Rectal smooth muscle tissue (tissue), 1 donor: Measurements from ENCODE around the gene LTO1.

Experiments
- H3K27ac ChIP-seq: one replicate; pipeline ENCODE4 v1.7.0; 2013; ENCODE audit warnings: low read depth, low read length, inconsistent platforms
- H3K27me3 ChIP-seq: one replicate; pipeline ENCODE4 v1.7.0; 2013; ENCODE audit warnings: low read length; ENCODE audit not compliant: control insufficient read depth, insufficient read depth
- H3K36me3 ChIP-seq: one replicate; pipeline ENCODE4 v1.7.0; 2013; ENCODE audit warnings: low read length; ENCODE audit not compliant: control insufficient read depth, insufficient read depth
- H3K4me1 ChIP-seq: one replicate; pipeline ENCODE4 v1.7.0; 2013; ENCODE audit warnings: low read length; ENCODE audit not compliant: control insufficient read depth, insufficient read depth
- H3K4me3 ChIP-seq: one replicate; pipeline ENCODE4 v1.7.0; 2013; ENCODE audit warnings: low read length
- H3K9ac ChIP-seq: one replicate; pipeline ENCODE4 v1.7.0; 2013; ENCODE audit warnings: low read length

LTO1 gene

DNA sequence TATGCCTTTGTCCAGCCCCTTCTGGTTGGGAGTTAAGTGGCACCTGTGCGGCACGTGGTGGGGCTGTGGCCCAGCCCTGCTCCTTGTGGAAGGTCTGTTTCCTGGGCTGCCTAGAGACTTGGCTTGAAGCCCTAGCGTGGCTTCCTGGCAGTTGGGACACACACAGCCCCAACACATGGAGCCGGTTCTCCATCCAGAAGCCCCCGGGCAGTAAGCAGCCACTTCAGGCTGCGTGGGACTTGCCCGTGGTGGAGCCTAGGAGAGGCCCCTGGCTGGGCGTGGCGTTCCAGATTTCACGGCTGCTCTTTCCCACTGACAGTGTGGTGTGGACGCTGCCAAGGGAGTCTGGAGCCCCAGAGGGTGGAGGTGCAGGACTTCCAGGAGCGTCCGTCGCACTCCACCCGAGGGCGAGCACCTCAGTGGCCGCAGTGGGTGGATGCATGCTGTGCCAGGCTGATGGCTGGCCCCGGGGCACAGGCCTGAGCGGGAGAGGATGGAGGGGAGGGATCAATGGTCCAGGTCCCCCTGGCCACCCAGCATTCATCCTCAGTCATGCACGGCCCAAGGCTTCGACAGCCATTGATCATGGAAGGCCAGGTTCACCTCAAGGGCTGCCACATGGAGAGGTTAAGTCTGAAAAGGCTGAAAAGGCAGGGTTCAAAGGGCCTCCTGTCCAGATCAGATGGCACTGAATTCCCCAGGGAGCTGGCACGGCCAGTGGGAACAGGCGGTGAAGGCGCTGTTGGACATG is 24.9 kb downstream of the LTO1 start:
- H3K36me3 ChIP-seq = peaks cover 4% of the 10 kb centered on the region

DNA sequence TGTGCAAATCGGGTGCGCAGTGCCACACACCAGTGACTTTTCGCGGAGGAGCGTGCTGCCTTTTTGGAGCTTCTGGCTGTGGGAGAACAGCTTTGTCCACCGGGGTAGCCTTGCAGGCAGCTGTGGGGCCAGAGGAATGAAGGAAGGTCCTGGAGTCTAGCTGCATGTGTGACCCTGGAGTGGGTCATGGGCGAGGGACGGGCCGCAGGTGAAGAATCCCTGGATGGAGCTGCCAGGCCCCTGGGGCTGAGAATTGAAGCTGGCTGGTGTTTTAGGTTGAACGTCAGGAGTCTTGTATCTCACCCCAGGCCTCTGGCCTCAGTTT is 25.6 kb downstream of the LTO1 start:
- H3K4me1 ChIP-seq = peaks cover 5% of the 10 kb centered on the region
- no peaks in the 10 kb centered on the region for H3K27me3 ChIP-seq
- no peak overlapping the region for H3K27ac ChIP-seq
- H3K9ac ChIP-seq = no peak overlapping the region
- peaks cover 4% of the 10 kb centered on the region for H3K36me3 ChIP-seq
- no peak overlapping the region for H3K4me3 ChIP-seq

More for the DNA sequence above, 24.9 kb downstream of the LTO1 start:
- no peaks in the 10 kb centered on the region for H3K4me1 ChIP-seq
- H3K27ac ChIP-seq = no peak overlapping the region
- no peak overlapping the region for H3K4me3 ChIP-seq
- H3K9ac ChIP-seq = no peak overlapping the region
- no peaks in the 10 kb centered on the region for H3K27me3 ChIP-seq

DNA sequence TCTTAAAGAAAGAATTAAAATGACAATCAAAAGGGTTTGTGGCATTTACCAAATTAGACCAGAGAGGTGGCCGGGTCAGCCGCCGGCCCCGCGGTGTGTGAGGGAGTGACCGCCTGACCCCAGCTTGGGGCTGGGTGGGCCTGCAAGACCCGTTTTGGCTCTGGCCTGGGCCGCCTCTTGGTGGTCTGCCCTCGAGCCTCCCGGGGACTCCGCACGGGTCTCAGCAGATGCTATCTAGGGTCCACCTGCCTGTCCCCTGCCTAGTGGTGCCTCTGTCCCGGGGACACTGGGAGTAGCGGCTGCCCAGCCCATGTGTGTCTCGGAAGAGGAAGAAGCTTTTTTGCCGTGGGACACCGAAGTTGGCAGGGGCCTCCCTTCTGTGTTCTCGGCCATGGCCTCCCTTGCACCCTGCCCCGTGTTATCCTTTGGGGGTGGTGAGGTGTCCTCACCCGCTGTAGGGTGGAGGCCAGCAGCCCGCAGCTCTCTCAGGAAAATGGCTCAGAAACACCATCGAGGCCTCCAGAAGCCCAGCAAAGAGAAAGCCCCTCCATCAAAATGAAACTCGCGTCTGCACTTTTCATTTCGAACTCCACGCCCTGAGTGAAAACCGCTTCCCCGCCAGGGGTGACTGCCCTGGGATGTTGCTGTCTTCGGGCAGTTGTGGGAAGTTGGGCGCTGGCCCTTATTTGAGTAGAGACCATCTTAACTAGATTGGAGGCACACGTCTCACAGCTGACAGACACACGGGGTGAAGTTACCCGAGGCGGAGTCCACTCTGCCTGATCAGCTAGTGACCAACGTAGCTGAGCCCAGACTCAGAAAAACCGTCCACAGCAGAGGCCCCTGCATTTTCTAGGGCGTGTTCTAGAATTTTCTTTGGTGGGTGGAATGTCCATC is 26.2 kb downstream of the LTO1 start:
- Histone ChIP-seq H3K9ac (no peak overlapping the region), H3K27ac (no peak overlapping the region), H3K36me3 (peaks cover 4% of the 10 kb centered on the region)

GRCh38 chr11:69647761-69648497 is 27.2 kb downstream of the LTO1 start:
- Histone ChIP-seq H3K36me3 (peaks cover 4% of the 10 kb centered on the region), H3K27ac (no peak overlapping the region), H3K4me3 (no peak overlapping the region), H3K27me3 (no peaks in the 10 kb centered on the region), H3K9ac (no peak overlapping the region), H3K4me1 (peaks cover 15% of the 10 kb centered on the region)

More for the DNA sequence above, 26.2 kb downstream of the LTO1 start:
- no peak overlapping the region for H3K4me3 ChIP-seq
- H3K4me1 ChIP-seq = peaks cover 11% of the 10 kb centered on the region
- no peaks in the 10 kb centered on the region for H3K27me3 ChIP-seq

DNA sequence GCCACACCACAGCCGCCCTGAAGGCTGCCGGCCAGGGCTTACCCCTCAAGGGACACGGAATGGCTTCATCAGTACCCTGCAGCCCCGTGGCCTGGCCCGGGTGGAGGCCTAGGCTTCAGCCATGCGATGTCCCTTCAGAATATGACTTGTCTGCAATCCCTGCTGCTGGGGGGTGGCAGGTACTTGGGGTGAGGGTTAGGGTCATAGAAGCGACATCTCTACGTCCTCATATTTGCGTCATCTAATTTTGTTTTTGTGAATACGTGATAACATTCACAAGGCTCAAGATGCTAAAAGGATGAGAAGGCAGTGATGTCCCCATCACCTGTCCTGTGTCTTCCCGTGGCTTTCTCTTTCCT is 27.8 kb downstream of the LTO1 start:
- no peak overlapping the region for H3K27ac ChIP-seq
- H3K4me1 ChIP-seq = peaks cover 15% of the 10 kb centered on the region
- peaks cover 4% of the 10 kb centered on the region for H3K36me3 ChIP-seq
- H3K4me3 ChIP-seq = no peak overlapping the region
- H3K27me3 ChIP-seq = no peaks in the 10 kb centered on the region
- no peak overlapping the region for H3K9ac ChIP-seq

DNA sequence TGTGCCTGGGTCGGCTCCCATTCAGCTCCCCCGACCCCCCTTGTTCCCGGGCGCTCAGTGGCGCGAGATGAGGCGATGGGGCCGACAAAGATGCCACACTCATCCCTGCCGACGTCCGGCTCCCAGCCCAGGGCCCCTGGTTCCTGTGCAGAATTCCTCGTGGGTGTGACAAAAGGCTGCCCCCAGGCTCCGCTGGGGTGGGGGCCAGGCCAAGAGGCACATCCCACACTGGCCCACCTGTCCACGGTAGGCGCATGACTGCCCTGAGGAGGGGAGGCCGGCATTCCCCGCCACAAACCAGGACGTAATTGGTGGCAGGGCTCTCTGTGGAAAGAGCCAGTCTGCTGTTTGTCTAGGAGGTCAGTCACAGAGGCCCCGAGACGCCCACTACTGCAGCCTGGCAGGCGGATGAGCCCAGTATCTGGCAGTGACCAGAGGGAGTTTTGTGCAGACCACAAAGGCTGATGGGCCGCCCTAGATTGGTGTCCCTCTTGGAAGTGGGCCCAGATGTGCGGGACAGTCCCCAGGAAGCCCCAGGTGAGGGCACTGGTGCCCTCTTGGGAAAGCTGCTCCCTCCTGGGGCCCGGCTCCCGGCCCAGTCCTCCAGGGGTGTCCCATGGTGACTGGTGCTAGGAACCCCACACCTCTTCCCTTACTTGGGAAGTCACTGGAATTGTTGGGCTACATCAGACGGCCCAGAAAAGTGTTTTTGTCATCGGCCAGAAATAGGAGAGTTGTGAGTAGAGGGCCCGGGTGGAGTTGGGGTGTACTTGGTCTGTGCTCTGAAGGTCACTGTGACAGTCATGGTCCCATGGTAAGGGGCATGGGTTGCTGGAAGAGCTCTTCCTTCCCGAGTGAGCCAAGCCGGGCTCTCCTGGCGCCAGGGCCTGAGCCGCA is 28.4 kb downstream of the LTO1 start:
- H3K36me3 ChIP-seq = peaks cover 4% of the 10 kb centered on the region
- H3K27ac ChIP-seq = no peak overlapping the region
- no peaks in the 10 kb centered on the region for H3K27me3 ChIP-seq
- peaks cover 15% of the 10 kb centered on the region for H3K4me1 ChIP-seq
- H3K4me3 ChIP-seq = no peak overlapping the region
- no peak overlapping the region for H3K9ac ChIP-seq

DNA sequence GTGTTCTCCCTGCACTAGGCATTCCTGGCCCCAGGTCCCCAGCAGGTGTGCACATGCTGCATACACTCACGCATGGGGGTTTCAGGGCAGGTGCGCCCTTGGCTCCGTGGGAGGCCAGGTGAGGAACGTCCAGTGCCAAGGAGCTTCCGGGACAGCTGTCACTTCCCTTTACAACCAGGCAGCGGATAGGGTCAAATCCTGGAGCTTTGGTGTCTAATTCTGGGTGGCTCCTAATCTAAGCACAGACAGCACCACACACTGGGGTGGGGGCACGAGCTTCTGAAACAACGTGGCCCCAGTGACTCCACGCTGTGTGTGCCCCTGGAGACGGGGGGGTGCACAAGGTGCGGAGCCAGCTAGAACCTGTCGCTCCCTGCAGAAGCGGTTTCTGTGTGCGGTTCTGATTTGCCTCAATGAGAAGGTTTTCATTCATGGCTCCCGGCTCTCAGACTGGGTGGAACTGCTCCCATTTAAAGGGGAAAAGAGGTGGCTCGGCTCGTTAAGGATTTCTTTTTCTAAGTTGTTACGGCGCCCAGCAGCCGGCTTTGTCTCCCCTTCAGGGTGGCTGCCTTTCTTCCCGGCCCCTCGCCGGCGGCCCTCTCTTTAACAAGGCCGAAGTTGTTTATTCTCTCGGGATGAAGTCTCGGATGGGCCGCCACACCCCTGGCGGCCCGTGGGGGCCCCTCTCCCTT is 29.2 kb downstream of the LTO1 start:
- Histone ChIP-seq H3K27ac (no peak overlapping the region), H3K27me3 (no peaks in the 10 kb centered on the region), H3K9ac (no peak overlapping the region), H3K36me3 (peaks cover 4% of the 10 kb centered on the region), H3K4me1 (peaks cover 15% of the 10 kb centered on the region), H3K4me3 (no peak overlapping the region)

GRCh38 chr11:69644962-69645675 is 30.0 kb downstream of the LTO1 start:
- Histone ChIP-seq H3K36me3 (peaks cover 4% of the 10 kb centered on the region), H3K27me3 (no peaks in the 10 kb centered on the region), H3K9ac (no peak overlapping the region), H3K27ac (peak overlapping the region; percentile 61), H3K4me1 (peaks cover 15% of the 10 kb centered on the region), H3K4me3 (no peak overlapping the region)

DNA sequence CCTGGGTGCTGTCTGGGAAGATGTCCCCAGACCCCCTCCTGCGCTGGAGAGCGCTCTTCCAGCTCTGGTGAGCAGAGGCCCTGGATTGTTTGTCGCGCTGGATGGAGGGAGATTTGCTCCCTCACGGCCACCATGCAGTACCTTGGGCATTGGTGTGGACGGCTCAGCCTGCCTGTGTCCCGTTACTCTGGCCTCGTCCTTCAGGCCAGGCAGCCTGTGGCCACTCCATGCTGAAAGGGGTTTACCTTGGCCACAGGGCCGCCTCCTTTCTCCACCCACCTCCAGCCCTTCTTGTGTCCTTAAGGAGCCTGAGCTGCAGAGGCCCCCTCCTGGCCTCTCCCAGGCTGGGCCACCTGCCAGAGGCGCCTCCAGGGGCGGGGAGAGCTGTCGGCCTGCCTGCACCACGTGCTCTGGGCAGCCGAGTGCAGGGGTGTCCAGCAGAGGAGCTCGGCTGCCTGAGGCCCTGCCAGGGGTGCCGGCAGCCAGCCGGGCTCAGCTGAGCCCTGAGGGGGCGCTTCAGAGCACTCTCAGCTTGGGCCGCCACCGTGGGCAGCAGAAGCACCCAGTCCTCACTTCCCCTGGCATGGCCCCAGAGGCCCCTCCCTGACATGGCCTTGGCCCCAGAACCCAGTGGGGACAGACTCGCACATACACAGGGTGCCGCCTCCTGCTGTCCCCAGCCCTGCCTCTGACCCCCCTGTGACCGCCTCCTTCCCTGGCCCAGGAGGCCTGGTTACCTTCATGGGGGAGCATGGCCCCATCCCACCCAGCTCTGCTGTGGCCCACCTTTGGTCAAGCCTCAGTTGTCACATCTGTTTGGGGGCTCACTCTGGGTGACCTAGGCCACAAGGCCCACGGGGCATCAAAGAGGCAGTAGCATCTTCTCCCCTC is 30.8 kb downstream of the LTO1 start:
- Histone ChIP-seq H3K27ac (peak overlapping the region; percentile 61), H3K4me3 (peak overlapping the region; percentile 65), H3K27me3 (no peaks in the 10 kb centered on the region), H3K4me1 (peaks cover 15% of the 10 kb centered on the region), H3K36me3 (peaks cover 4% of the 10 kb centered on the region), H3K9ac (no peak overlapping the region)

DNA sequence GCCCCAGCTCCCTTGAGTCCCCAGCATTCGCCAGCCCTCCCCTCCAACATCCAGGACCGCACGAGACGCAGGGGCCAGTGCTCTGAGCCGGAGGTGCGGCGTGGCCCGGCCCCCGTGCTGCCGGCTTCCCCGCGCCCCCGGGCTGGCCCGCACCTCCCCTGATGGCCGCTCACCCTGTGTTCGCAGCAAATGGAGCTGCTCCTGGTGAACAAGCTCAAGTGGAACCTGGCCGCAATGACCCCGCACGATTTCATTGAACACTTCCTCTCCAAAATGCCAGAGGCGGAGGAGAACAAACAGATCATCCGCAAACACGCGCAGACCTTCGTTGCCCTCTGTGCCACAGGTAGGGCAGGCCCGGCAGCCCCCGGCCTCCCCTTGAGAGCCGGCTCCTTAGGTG is 31.5 kb downstream of the LTO1 start:
- Histone ChIP-seq H3K9ac (no peak overlapping the region), H3K4me1 (peaks cover 15% of the 10 kb centered on the region), H3K27ac (no peak overlapping the region), H3K4me3 (peak overlapping the region; percentile 65), H3K36me3 (peaks cover 4% of the 10 kb centered on the region), H3K27me3 (no peaks in the 10 kb centered on the region)
